ENCODE results near the gene PTPN1.

DNA sequence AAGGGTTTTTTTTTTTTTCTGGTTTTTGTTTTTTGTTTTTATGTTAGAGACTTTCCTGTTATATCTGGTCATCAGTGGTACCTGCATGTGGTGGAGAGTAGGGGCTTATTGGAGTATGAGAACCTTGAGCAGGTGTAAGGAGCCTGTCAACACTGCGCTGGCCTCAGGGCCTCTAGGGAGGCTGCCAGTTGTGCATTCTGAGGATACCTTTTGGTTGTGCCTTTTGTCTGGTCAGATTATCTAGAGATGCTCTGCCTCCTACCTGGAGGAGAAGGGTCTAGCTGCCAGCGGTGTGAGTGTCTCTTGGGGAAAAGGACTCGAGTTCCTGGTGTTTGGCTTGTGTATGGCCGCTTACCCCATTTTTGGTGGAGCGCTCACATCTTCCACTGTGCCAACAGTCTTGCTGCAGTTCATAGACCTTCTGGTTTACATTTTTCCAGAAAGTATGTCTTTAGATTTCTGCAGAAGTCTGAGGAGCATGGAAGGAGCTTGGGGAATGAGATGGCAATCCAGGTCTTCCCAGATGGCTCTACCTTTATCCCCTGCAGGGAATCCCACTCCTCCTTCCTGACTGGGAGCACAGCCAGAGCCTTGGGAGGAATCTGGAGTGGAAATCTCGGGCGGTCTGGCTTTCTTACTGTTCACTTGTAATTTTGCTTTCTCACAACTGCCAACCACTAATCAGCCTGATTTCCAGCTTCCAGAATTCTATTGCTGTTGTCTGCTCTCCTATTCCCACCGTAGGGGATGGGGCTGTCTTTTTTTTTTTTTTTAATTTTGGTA is 49.9 kb downstream of the PTPN1 start:
- TF ChIP-seq, protein P1, sequence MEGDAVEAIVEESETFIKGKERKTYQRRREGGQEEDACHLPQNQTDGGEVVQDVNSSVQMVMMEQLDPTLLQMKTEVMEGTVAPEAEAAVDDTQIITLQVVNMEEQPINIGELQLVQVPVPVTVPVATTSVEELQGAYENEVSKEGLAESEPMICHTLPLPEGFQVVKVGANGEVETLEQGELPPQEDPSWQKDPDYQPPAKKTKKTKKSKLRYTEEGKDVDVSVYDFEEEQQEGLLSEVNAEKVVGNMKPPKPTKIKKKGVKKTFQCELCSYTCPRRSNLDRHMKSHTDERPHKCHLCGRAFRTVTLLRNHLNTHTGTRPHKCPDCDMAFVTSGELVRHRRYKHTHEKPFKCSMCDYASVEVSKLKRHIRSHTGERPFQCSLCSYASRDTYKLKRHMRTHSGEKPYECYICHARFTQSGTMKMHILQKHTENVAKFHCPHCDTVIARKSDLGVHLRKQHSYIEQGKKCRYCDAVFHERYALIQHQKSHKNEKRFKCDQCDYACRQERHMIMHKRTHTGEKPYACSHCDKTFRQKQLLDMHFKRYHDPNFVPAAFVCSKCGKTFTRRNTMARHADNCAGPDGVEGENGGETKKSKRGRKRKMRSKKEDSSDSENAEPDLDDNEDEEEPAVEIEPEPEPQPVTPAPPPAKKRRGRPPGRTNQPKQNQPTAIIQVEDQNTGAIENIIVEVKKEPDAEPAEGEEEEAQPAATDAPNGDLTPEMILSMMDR (conservative IDR thresholded peaks at IDR 0.05; ENCODE audit: low read length), result no peak
- no peak for TF ChIP-seq EZH2phosphoT487 (IDR thresholded peaks at IDR 0.05; ENCODE audit: borderline replicate concordance)
